K562 (cell line): ENCODE measurements around the gene ACTN3. TPM values are rescaled to one million over a fixed set of nuclear protein-coding genes. Genes with fewer than 3 reads are reported as not detected.

Source experiments
- ARID3A ChIP-seq: IDR thresholded peaks from 2 replicates; pipeline ENCODE4 v1.6.1; 2012; ENCODE audit warnings: low read depth, low read length, improper control_type of control experiment, borderline replicate concordance
- CBX3 ChIP-seq, 2 experiments: IDR thresholded peaks; 1 replicate in 1 of 2; 2 replicates in 1 of 2; pipeline ENCODE4 v1.6.1; 2012; ENCODE audit warnings: inconsistent platforms in 2 of 2, low read length in 2 of 2, borderline replicate concordance in 1 of 2, control low read depth in 1 of 2
- ESRRA ChIP-seq: fragments of 450-650 bp; IDR thresholded peaks from 2 replicates; pipeline ENCODE4 v1.6.1; 2014; ENCODE audit warnings: low read depth, mild to moderate bottlenecking, moderate library complexity, borderline replicate concordance
- GTF2F1 ChIP-seq: IDR thresholded peaks from 2 replicates; pipeline ENCODE4 v1.6.1; 2011; ENCODE audit warnings: low read depth, low read length, improper control_type of control experiment
- HNRNPK ChIP-seq: fragments of 200-400 bp; formaldehyde crosslinking; IDR thresholded peaks from one replicate; pipeline ENCODE4 v1.6.1; 2018; ENCODE audit warnings: mild to moderate bottlenecking, low read depth, low read length; ENCODE audit not compliant: poor library complexity, severe bottlenecking
- LCOR ChIP-seq: sonication (generic); formaldehyde crosslinking; IDR thresholded peaks from 2 replicates; pipeline ENCODE4 v1.8.0; 2022; ENCODE audit warnings: mild to moderate bottlenecking, missing genetic modification reagents
- NCOA4 ChIP-seq: fragments of 450-650 bp; IDR thresholded peaks from 2 replicates; pipeline ENCODE4 v1.6.1; 2018; ENCODE audit warnings: mild to moderate bottlenecking; ENCODE audit not compliant: partially characterized antibody
- POLR2AphosphoS2 ChIP-seq: IDR thresholded peaks from 2 replicates; pipeline ENCODE4 v1.6.1; 2012; ENCODE audit warnings: low read length, improper control_type of control experiment
- RFX1 ChIP-seq: fragments of 450-650 bp; IDR thresholded peaks from 2 replicates; pipeline ENCODE4 v1.6.1; 2016; ENCODE audit warnings: mild to moderate bottlenecking, moderate library complexity
- SMARCA4 ChIP-seq: fragments of 450-650 bp; IDR thresholded peaks from 2 replicates; pipeline ENCODE4 v1.6.1; 2016
- ZEB2 ChIP-seq: fragments of 450-650 bp; IDR thresholded peaks from 2 replicates; pipeline ENCODE4 v1.6.1; 2016
- polyA plus RNA-seq, 8 experiments: library from polyadenylated mRNA; depleted of rRNA in 4 of 8; stranded (reverse) in 5 of 8; unstranded in 3 of 8; fragments of >200 nt; fragmentation: Nextera tagmentation in 2 of 8; fragmentation: Illumina TruSeq in 1 of 8; extraction: Ambion mirVana in 2 of 8; extraction: Trizol in 1 of 8; gene quantifications; 2 replicates each; pipeline versions ENCODE4 v1.2.1 to v1.2.3, GENCODE V29; 2011 to 2014; ENCODE audit warnings: inconsistent platforms in 1 of 8, missing spikeins in 1 of 8
- total RNA-seq, 7 experiments: library from RNA; depleted of rRNA in 6 of 7; stranded (reverse); fragments of >200 nt in 6 of 7; fragmentation: Illumina TruSeq in 2 of 7; extraction: Trizol in 2 of 7; gene quantifications; 2 replicates each; pipeline versions ENCODE4 v1.2.1 to v1.2.3, GENCODE V29; 2011 to 2021; ENCODE audit warnings: low replicate concordance in 1 of 7
- TF ChIP-seq, protein P1 (sequence below): IDR thresholded peaks from 2 replicates; pipeline ENCODE4 v1.6.1; 2011; ENCODE audit warnings: borderline replicate concordance, low read depth, mild to moderate bottlenecking, moderate library complexity, low read length; ENCODE audit not compliant: insufficient read depth, poor library complexity, severe bottlenecking
- TF ChIP-seq, protein P2 (sequence below): fragments of 250-450 bp; sonication (Bioruptor Pico); IDR thresholded peaks from 2 replicates; pipeline ENCODE4 v1.4.0; 2020; ENCODE audit warnings: mild to moderate bottlenecking, moderate library complexity
- TF ChIP-seq, protein P3 (sequence below), 2 experiments: fragments of 450-650 bp; conservative IDR thresholded peaks; 2 replicates each; pipeline ENCODE4 v1.6.1; 2017; ENCODE audit warnings: mild to moderate bottlenecking in 2 of 2, moderate library complexity in 2 of 2

ACTN3 gene
- total and polyA plus RNA-seq, 9 of the 15 experiments (the other 6 are each of a cell fraction or from before 2014, with no cell fraction given): not detected

- peak in 1 of 2 experiments; percentile 80; a peak in 1 of 3 replicates for TF ChIP-seq CBX3 (IDR thresholded peaks at IDR 0.05; ENCODE audit: borderline replicate concordance in 1 of 2, low read length in 2 of 2)
- TF ChIP-seq POLR2AphosphoS2: no peak
- 0 out of 2 replicates have a peak, but pooled peaks have one; percentile 49 for TF ChIP-seq LCOR (CRISPR knock-in tag)
- no peak; the same call in 1 of the 2 replicates for TF ChIP-seq GTF2F1
- TF ChIP-seq, protein P1, sequence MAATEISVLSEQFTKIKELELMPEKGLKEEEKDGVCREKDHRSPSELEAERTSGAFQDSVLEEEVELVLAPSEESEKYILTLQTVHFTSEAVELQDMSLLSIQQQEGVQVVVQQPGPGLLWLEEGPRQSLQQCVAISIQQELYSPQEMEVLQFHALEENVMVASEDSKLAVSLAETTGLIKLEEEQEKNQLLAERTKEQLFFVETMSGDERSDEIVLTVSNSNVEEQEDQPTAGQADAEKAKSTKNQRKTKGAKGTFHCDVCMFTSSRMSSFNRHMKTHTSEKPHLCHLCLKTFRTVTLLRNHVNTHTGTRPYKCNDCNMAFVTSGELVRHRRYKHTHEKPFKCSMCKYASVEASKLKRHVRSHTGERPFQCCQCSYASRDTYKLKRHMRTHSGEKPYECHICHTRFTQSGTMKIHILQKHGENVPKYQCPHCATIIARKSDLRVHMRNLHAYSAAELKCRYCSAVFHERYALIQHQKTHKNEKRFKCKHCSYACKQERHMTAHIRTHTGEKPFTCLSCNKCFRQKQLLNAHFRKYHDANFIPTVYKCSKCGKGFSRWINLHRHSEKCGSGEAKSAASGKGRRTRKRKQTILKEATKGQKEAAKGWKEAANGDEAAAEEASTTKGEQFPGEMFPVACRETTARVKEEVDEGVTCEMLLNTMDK: peak; percentile 79
- peak; percentile 96 for TF ChIP-seq RFX1
- TF ChIP-seq, protein P2, sequence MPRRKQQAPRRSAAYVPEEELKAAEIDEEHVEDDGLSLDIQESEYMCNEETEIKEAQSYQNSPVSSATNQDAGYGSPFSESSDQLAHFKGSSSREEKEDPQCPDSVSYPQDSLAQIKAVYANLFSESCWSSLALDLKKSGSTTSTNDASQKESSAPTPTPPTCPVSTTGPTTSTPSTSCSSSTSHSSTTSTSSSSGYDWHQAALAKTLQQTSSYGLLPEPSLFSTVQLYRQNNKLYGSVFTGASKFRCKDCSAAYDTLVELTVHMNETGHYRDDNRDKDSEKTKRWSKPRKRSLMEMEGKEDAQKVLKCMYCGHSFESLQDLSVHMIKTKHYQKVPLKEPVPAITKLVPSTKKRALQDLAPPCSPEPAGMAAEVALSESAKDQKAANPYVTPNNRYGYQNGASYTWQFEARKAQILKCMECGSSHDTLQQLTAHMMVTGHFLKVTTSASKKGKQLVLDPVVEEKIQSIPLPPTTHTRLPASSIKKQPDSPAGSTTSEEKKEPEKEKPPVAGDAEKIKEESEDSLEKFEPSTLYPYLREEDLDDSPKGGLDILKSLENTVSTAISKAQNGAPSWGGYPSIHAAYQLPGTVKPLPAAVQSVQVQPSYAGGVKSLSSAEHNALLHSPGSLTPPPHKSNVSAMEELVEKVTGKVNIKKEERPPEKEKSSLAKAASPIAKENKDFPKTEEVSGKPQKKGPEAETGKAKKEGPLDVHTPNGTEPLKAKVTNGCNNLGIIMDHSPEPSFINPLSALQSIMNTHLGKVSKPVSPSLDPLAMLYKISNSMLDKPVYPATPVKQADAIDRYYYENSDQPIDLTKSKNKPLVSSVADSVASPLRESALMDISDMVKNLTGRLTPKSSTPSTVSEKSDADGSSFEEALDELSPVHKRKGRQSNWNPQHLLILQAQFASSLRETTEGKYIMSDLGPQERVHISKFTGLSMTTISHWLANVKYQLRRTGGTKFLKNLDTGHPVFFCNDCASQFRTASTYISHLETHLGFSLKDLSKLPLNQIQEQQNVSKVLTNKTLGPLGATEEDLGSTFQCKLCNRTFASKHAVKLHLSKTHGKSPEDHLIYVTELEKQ (CRISPR knock-in tag): no peak
- no peak for TF ChIP-seq ARID3A
- no peak for TF ChIP-seq HNRNPK
- peak; percentile 98 for TF ChIP-seq ESRRA
- no peak for TF ChIP-seq NCOA4
- TF ChIP-seq, protein P3, sequence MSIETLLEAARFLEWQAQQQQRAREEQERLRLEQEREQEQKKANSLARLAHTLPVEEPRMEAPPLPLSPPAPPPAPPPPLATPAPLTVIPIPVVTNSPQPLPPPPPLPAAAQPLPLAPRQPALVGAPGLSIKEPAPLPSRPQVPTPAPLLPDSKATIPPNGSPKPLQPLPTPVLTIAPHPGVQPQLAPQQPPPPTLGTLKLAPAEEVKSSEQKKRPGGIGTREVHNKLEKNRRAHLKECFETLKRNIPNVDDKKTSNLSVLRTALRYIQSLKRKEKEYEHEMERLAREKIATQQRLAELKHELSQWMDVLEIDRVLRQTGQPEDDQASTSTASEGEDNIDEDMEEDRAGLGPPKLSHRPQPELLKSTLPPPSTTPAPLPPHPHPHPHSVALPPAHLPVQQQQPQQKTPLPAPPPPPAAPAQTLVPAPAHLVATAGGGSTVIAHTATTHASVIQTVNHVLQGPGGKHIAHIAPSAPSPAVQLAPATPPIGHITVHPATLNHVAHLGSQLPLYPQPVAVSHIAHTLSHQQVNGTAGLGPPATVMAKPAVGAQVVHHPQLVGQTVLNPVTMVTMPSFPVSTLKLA (conservative IDR thresholded peaks at IDR 0.05): peak in 1 of 2 experiments; percentile 82; a peak in 3 of 4 replicates
- TF ChIP-seq ZEB2: peak; percentile 74; the same call in 1 of the 2 replicates
- TF ChIP-seq SMARCA4: no peak
Measured at GRCh38 chr11:66592457-66593302, 46.0 kb downstream of the ACTN3 start, which contains the start of the genes CCDC87 and CCS (continued).
